Loucy (cell line): Measurements from ENCODE around the gene TDP1.

Experiments
- H2AFZ ChIP-seq: fragments of 200-600 bp; sonication (generic); 2 replicates; pipeline ENCODE4 v1.6.0; 2016; ENCODE audit warnings: antibody characterized with exemption, mild to moderate bottlenecking, low read length, moderate library complexity
- H3F3A ChIP-seq: fragments of 200-600 bp; 2 replicates; pipeline ENCODE4 v1.6.0; 2016; ENCODE audit warnings: antibody characterized with exemption, low read depth, mild to moderate bottlenecking
- H3K27me3 ChIP-seq: fragments of 200-600 bp; sonication (generic); 2 replicates; pipeline ENCODE4 v1.6.1; 2014; ENCODE audit warnings: low read length, mild to moderate bottlenecking; ENCODE audit not compliant: insufficient read depth, poor library complexity, severe bottlenecking
- H3K36me3 ChIP-seq: fragments of 200-600 bp; sonication (generic); 2 replicates; pipeline ENCODE4 v1.6.1; 2016; ENCODE audit warnings: low read length; ENCODE audit not compliant: insufficient read depth
- H3K4me1 ChIP-seq: fragments of 200-600 bp; sonication (generic); 2 replicates; pipeline ENCODE4 v1.5.1; 2014; ENCODE audit warnings: low read length, mild to moderate bottlenecking; ENCODE audit not compliant: insufficient read depth, poor library complexity, severe bottlenecking
- H3K4me2 ChIP-seq: fragments of 200-600 bp; sonication (generic); 2 replicates; pipeline ENCODE4 v1.6.0; 2014; ENCODE audit warnings: antibody characterized with exemption, low read length, low read depth, mild to moderate bottlenecking; ENCODE audit not compliant: poor library complexity, severe bottlenecking
- H3K4me3 ChIP-seq: fragments of 200-600 bp; sonication (generic); 2 replicates; pipeline ENCODE4 v1.5.1; 2014; ENCODE audit warnings: low read length, mild to moderate bottlenecking, mixed read lengths; ENCODE audit not compliant: poor library complexity, severe bottlenecking
- H3K79me2 ChIP-seq: fragments of 200-600 bp; sonication (generic); 2 replicates; pipeline ENCODE4 v1.6.1; 2014; ENCODE audit warnings: low read length; ENCODE audit not compliant: insufficient read depth
- H3K9ac ChIP-seq: fragments of 200-600 bp; sonication (generic); 2 replicates; pipeline ENCODE4 v1.6.0; 2014; ENCODE audit warnings: mild to moderate bottlenecking, low read depth, low read length, moderate library complexity; ENCODE audit not compliant: poor library complexity, severe bottlenecking
- H3K9me2 ChIP-seq: fragments of 200-600 bp; sonication (generic); replicated peaks from 2 replicates; pipeline ENCODE4 v1.6.1; 2016; ENCODE audit warnings: low read depth, low read length, mixed read lengths
- H3K9me3 ChIP-seq: fragments of 200-600 bp; sonication (generic); 2 replicates; pipeline ENCODE4 v1.6.1; 2014; ENCODE audit warnings: mild to moderate bottlenecking, antibody characterized with exemption, low read length, low read depth; ENCODE audit not compliant: insufficient read depth
- H4K20me1 ChIP-seq: fragments of 200-600 bp; sonication (generic); 2 replicates; pipeline ENCODE4 v1.6.0; 2014; ENCODE audit warnings: antibody characterized with exemption, low read length, mild to moderate bottlenecking; ENCODE audit not compliant: insufficient read depth, poor library complexity, severe bottlenecking
- EZH2phosphoT487 ChIP-seq: fragments of 200-600 bp; IDR thresholded peaks from 2 replicates; pipeline ENCODE4 v1.6.1; 2018; ENCODE audit warnings: antibody characterized with exemption, mild to moderate bottlenecking, moderate library complexity, borderline replicate concordance
- TF ChIP-seq, protein P1 (sequence below): fragments of 200-600 bp; sonication (generic); conservative IDR thresholded peaks from 2 replicates; pipeline ENCODE4 v1.5.1; 2014; ENCODE audit warnings: mild to moderate bottlenecking, antibody characterized with exemption, low read length

Gene TDP1

DNA sequence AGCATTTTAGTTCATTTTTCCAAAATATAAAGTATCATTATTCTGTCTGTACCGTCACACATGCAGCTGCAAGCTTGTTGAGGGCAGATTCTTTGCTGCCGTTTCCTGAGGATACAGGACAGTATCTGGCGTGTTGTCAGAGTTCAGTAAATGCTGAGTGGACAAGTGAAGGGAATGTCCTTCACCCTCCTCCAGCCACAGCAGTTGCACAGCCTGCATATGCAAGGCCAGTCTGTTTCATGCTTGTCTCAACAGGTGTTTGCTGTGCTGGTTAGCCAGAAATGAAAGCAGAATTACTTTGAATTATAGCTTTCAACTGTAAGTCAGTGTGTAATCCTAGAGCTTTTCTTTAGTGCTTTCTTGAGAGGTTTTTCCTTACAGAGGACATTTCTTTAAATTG lies 36.5 kb downstream of the TDP1 start:
- TF ChIP-seq EZH2phosphoT487, result no peak
- TF ChIP-seq, protein P1, sequence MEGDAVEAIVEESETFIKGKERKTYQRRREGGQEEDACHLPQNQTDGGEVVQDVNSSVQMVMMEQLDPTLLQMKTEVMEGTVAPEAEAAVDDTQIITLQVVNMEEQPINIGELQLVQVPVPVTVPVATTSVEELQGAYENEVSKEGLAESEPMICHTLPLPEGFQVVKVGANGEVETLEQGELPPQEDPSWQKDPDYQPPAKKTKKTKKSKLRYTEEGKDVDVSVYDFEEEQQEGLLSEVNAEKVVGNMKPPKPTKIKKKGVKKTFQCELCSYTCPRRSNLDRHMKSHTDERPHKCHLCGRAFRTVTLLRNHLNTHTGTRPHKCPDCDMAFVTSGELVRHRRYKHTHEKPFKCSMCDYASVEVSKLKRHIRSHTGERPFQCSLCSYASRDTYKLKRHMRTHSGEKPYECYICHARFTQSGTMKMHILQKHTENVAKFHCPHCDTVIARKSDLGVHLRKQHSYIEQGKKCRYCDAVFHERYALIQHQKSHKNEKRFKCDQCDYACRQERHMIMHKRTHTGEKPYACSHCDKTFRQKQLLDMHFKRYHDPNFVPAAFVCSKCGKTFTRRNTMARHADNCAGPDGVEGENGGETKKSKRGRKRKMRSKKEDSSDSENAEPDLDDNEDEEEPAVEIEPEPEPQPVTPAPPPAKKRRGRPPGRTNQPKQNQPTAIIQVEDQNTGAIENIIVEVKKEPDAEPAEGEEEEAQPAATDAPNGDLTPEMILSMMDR, result no peak
- peaks cover 71% of the 10 kb centered on the region; the same call in 1 of the 2 replicates for H3K36me3 ChIP-seq

DNA sequence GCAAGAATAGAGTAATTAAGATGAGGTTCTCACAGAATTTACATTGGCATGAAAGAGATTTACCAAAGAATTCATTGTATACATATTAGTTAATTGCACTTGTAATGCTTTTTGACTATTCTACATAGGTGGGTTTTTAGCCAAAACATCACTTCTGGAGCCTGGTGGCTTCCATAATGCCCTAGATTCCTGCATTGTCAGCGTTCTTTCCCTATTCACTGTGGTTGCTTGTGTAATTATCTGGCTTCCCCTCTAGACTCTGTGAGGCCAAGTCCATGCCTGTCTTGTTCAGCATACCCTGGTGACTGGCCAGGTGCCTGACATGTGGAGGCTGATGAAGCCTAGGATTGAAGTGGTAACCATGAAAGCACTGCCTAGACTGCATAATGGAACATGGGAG lies 41.2 kb downstream of the TDP1 start:
- Histone ChIP-seq H3K79me2 (no peaks in the 10 kb centered on the region), H3K4me1 (no peaks in the 10 kb centered on the region), H4K20me1 (no peaks in the 10 kb centered on the region), H3K27me3 (no peaks in the 10 kb centered on the region), H3K9ac (no peak overlapping the region), H3K9me3 (no peaks in the 10 kb centered on the region), H3K9me2 (no peaks in the 10 kb centered on the region), H3K4me2 (no peak overlapping the region), H3K36me3 (peaks cover 63% of the 10 kb centered on the region; the same call in 1 of the 2 replicates), H2AFZ (no peak overlapping the region), H3F3A (no peaks in the 10 kb centered on the region), H3K4me3 (no peak overlapping the region)
- TF ChIP-seq, protein P1, result no peak
- no peak for TF ChIP-seq EZH2phosphoT487

More for the DNA sequence above, 36.5 kb downstream of the TDP1 start:
- no peak overlapping the region for H3K9ac ChIP-seq
- no peak overlapping the region for H3K4me3 ChIP-seq
- no peaks in the 10 kb centered on the region for H3K4me1 ChIP-seq
- no peak overlapping the region for H3K4me2 ChIP-seq
- no peaks in the 10 kb centered on the region for H3K9me3 ChIP-seq
- H3K27me3 ChIP-seq, result no peaks in the 10 kb centered on the region
- no peaks in the 10 kb centered on the region for H4K20me1 ChIP-seq
- H3F3A ChIP-seq, result no peaks in the 10 kb centered on the region
- H3K79me2 ChIP-seq, result no peaks in the 10 kb centered on the region
- H3K9me2 ChIP-seq, result no peaks in the 10 kb centered on the region
- H2AFZ ChIP-seq, result no peak overlapping the region

DNA sequence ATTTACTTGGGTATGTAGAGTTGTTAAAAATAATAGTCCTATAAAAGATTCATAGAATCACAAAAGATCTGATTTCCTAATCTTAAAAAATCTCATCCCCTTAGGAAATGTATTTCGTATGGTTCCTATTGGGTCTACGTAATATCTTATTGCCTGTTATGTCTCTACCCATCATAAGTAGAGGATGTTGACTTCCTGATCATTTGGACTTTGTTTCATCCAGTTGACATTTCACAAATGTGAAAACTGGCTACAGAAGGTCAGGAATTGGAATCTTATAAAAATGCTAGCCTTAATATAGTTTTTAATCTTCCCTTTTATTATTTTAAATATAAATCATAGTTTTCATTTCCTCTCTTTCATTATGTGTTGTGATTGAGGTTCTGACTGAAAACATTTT lies 45.2 kb downstream of the TDP1 start:
- Histone ChIP-seq H3K9ac (no peak overlapping the region), H3K27me3 (no peaks in the 10 kb centered on the region), H3K79me2 (no peaks in the 10 kb centered on the region), H3K9me2 (no peaks in the 10 kb centered on the region), H3F3A (no peaks in the 10 kb centered on the region), H3K4me3 (no peak overlapping the region), H3K4me2 (no peak overlapping the region), H3K36me3 (peaks cover 39% of the 10 kb centered on the region; the same call in 1 of the 2 replicates), H3K9me3 (no peaks in the 10 kb centered on the region), H2AFZ (no peak overlapping the region), H3K4me1 (no peaks in the 10 kb centered on the region), H4K20me1 (no peaks in the 10 kb centered on the region)
- TF ChIP-seq, protein P1, result no peak
- TF ChIP-seq EZH2phosphoT487, result no peak
